Trophoblast cell (in vitro differentiated cells and primary cell): Measurements from ENCODE around the gene ELP4.

ENCODE experiments used
- DNase-seq, 2 donors: peaks; one replicate each; pipeline ENCODE4 v3.0.0-alpha.2; 2016
- H2AFZ ChIP-seq: 2 replicates; pipeline ENCODE4 v1.6.1; 2013; ENCODE audit warnings: low read length, moderate library complexity, mild to moderate bottlenecking; ENCODE audit not compliant: insufficient read depth, poor library complexity
- H2AK5ac ChIP-seq: 2 replicates; pipeline ENCODE4 v1.6.1; 2013; ENCODE audit warnings: mild to moderate bottlenecking, low read length
- H2BK120ac ChIP-seq: 2 replicates; pipeline ENCODE4 v1.6.1; 2013; ENCODE audit warnings: low read length, mild to moderate bottlenecking, moderate library complexity; ENCODE audit not compliant: insufficient read depth, poor library complexity
- H2BK12ac ChIP-seq: 2 replicates; pipeline ENCODE4 v1.6.1; 2013; ENCODE audit warnings: mild to moderate bottlenecking, low read length, moderate library complexity
- H2BK5ac ChIP-seq: 2 replicates; pipeline ENCODE4 v1.6.1; 2013; ENCODE audit warnings: low read length, low read depth, moderate library complexity, mild to moderate bottlenecking; ENCODE audit not compliant: poor library complexity
- H3K14ac ChIP-seq: 2 replicates; pipeline ENCODE4 v1.6.1; 2013; ENCODE audit warnings: mild to moderate bottlenecking, low read length
- H3K18ac ChIP-seq: 2 replicates; pipeline ENCODE4 v1.6.1; 2013; ENCODE audit warnings: mild to moderate bottlenecking, low read length
- H3K23ac ChIP-seq: 2 replicates; pipeline ENCODE4 v1.6.1; 2013; ENCODE audit warnings: low read length
- H3K27ac ChIP-seq: 2 replicates; pipeline ENCODE4 v1.5.1; 2013; ENCODE audit warnings: low read depth, mild to moderate bottlenecking, inconsistent platforms, low read length, moderate library complexity
- H3K27me3 ChIP-seq: 2 replicates; pipeline ENCODE4 v1.6.1; 2013; ENCODE audit warnings: inconsistent platforms, mild to moderate bottlenecking, low read length, moderate library complexity; ENCODE audit not compliant: insufficient read depth
- H3K36me3 ChIP-seq, 2 experiments: 1 replicate in 1 of 2; 2 replicates in 1 of 2; pipeline ENCODE4 v1.6.1; 2013; ENCODE audit warnings: low read length in 2 of 2, mild to moderate bottlenecking in 2 of 2, moderate library complexity in 1 of 2; ENCODE audit not compliant: insufficient read depth in 2 of 2, control insufficient read depth in 1 of 2
- H3K4ac ChIP-seq: 2 replicates; pipeline ENCODE4 v1.6.1; 2013; ENCODE audit warnings: low read depth, mild to moderate bottlenecking, low read length, moderate library complexity
- H3K4me1 ChIP-seq, 2 experiments: 1 replicate in 1 of 2; 2 replicates in 1 of 2; pipeline ENCODE4 v1.6.1; 2013; ENCODE audit warnings: low read length in 2 of 2, mild to moderate bottlenecking in 2 of 2, moderate library complexity in 1 of 2; ENCODE audit not compliant: insufficient read depth in 2 of 2, control insufficient read depth in 1 of 2
- H3K4me2 ChIP-seq: 2 replicates; pipeline ENCODE4 v1.6.1; 2013; ENCODE audit warnings: inconsistent platforms, mild to moderate bottlenecking, low read length, moderate library complexity
- H3K4me3 ChIP-seq: 2 replicates; pipeline ENCODE4 v1.5.1; 2013; ENCODE audit warnings: mild to moderate bottlenecking, low read depth, low read length, inconsistent platforms
- H3K79me1 ChIP-seq: one replicate; pipeline ENCODE4 v1.6.1; 2013; ENCODE audit warnings: low read length
- H3K79me2 ChIP-seq: 2 replicates; pipeline ENCODE4 v1.6.1; 2013; ENCODE audit warnings: low read length, mild to moderate bottlenecking; ENCODE audit not compliant: control insufficient read depth, insufficient read depth, poor library complexity
- H3K9ac ChIP-seq: 2 replicates; pipeline ENCODE4 v1.6.1; 2013; ENCODE audit warnings: mild to moderate bottlenecking, low read length
- H3K9me3 ChIP-seq: 2 replicates; pipeline ENCODE4 v1.6.1; 2013; ENCODE audit warnings: low read depth, mild to moderate bottlenecking, control low read depth, inconsistent platforms, low read length; ENCODE audit not compliant: insufficient read depth
- H4K12ac ChIP-seq: 2 replicates; pipeline ENCODE4 v1.6.1; 2013; ENCODE audit warnings: low read depth, mild to moderate bottlenecking, low read length, moderate library complexity
- H4K8ac ChIP-seq: 2 replicates; pipeline ENCODE4 v1.6.1; 2013; ENCODE audit warnings: low read depth, mild to moderate bottlenecking, low read length, moderate library complexity
- H4K91ac ChIP-seq: one replicate; pipeline ENCODE4 v1.6.1; 2013; ENCODE audit warnings: low read depth, mild to moderate bottlenecking, low read length, moderate library complexity
- WGBS: extraction: QIAGEN DNeasy Blood & Tissue Kit; methylation state at CpG from one replicate; pipeline ENCODE4 v1.1.7; 2013; ENCODE audit warnings: missing lambda C conversion rate; ENCODE audit not compliant: insufficient read length, insufficient coverage; ENCODE audit errors: extremely low coverage; 5-methylcytosine and 5-hydroxymethylcytosine counted together

Gene ELP4

DNA sequence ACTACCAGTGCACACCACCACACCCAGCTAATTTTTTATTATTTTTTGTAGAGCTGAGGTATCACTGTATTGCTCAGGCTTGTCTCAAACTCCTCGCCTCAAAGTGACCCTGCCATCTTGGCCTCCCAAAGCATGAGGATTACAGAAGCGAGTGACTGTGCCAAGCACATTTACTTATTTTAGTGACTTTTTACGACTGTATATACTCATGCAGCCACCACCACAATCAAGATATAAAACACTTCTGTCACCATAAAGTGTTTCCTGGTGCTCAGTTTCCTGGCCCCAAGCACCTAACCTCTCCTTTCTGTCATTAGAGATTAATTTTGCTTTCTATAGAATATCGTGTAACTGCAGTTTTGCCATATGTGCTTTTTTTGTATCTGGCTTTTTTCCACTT lies 25.9 kb downstream of the ELP4 start:
- Histone ChIP-seq H3K4me1 (no peaks in the 10 kb centered on the region), H3K18ac (no peak overlapping the region), H2BK12ac (no peak overlapping the region), H4K12ac (no peak overlapping the region), H3K27me3 (no peaks in the 10 kb centered on the region), H3K23ac (no peak overlapping the region), H3K4me2 (no peak overlapping the region), H3K4me3 (no peak overlapping the region), H2BK5ac (no peak overlapping the region), H3K27ac (no peak overlapping the region), H3K79me2 (no peaks in the 10 kb centered on the region), H3K9ac (no peak overlapping the region), H3K14ac (no peak overlapping the region), H3K4ac (no peak overlapping the region), H4K8ac (no peak overlapping the region), H2AFZ (no peak overlapping the region), H3K36me3 (no peaks in the 10 kb centered on the region), H2AK5ac (no peak overlapping the region), H3K79me1 (no peaks in the 10 kb centered on the region), H2BK120ac (no peak overlapping the region), H3K9me3 (no peaks in the 10 kb centered on the region), H4K91ac (no peak overlapping the region)
- DNase-seq = no peak
- WGBS = no CpG with 5 or more reads among the region's 4 CpGs

DNA sequence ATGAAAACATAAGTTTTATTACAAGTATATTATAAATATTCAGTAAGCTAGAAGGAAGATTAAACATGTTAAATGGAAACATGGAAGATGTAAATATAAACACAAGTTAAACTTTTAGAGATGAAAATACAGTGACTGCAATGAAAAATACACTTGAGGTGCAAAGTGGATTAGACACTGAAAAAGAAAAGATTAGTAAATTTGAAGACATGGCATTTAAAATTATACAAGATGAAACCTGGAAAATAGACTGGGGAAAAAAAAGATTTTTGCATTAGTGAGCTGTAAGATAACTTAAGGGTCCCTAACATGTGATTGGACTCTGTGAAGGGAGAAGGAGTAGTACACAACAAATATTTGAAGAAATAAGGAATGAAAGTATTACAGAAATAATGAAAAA lies 33.3 kb downstream of the ELP4 start:
- no peak overlapping the region for H4K91ac ChIP-seq
- H3K79me2 ChIP-seq = no peaks in the 10 kb centered on the region
- DNase-seq = no peak

DNA sequence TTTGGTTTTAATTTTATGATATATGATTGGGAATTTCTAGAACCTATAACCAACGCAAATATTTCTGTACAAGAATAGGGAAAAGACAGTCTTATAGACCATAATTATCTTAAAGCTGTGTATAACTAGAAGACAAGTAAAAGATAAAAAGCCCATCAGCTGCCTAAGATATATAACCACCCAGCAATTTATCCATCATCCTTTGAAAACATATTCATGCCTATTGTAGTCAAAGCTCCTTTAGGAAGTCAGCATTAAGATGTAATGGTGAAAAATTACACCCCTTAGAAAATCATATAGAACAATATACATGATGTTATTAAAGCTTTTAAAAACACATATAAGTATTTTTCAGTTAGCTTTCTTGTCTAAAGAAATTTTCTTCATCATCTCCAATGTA lies 46.4 kb downstream of the ELP4 start:
- Histone ChIP-seq H3K23ac (no peak overlapping the region), H3K4me1 (no peaks in the 10 kb centered on the region), H3K14ac (no peak overlapping the region), H2BK5ac (no peak overlapping the region), H3K27me3 (no peaks in the 10 kb centered on the region), H3K79me1 (no peaks in the 10 kb centered on the region), H4K8ac (no peak overlapping the region), H3K9ac (no peak overlapping the region), H3K18ac (no peak overlapping the region), H3K4ac (no peak overlapping the region), H2AK5ac (no peak overlapping the region), H2BK12ac (no peak overlapping the region), H3K36me3 (no peaks in the 10 kb centered on the region), H3K79me2 (no peaks in the 10 kb centered on the region), H3K4me3 (no peak overlapping the region), H4K12ac (no peak overlapping the region), H3K27ac (no peak overlapping the region), H3K4me2 (no peak overlapping the region), H3K9me3 (no peaks in the 10 kb centered on the region), H2BK120ac (no peak overlapping the region), H2AFZ (no peak overlapping the region), H4K91ac (no peak overlapping the region)
- no peak for DNase-seq
- WGBS = no CpG with 5 or more reads among the region's 1 CpG

More for the DNA sequence above, 33.3 kb downstream of the ELP4 start:
- Histone ChIP-seq H2AFZ (no peak overlapping the region), H3K23ac (no peak overlapping the region), H2BK12ac (no peak overlapping the region), H2BK5ac (no peak overlapping the region), H3K9me3 (no peaks in the 10 kb centered on the region), H3K27me3 (no peaks in the 10 kb centered on the region), H3K36me3 (no peaks in the 10 kb centered on the region), H3K9ac (no peak overlapping the region), H4K12ac (no peak overlapping the region), H3K4me3 (no peak overlapping the region), H3K14ac (no peak overlapping the region), H2BK120ac (no peak overlapping the region), H3K4me2 (no peak overlapping the region), H2AK5ac (no peak overlapping the region), H4K8ac (no peak overlapping the region), H3K18ac (no peak overlapping the region), H3K27ac (no peak overlapping the region), H3K4ac (no peak overlapping the region), H3K4me1 (no peaks in the 10 kb centered on the region), H3K79me1 (no peaks in the 10 kb centered on the region)

DNA sequence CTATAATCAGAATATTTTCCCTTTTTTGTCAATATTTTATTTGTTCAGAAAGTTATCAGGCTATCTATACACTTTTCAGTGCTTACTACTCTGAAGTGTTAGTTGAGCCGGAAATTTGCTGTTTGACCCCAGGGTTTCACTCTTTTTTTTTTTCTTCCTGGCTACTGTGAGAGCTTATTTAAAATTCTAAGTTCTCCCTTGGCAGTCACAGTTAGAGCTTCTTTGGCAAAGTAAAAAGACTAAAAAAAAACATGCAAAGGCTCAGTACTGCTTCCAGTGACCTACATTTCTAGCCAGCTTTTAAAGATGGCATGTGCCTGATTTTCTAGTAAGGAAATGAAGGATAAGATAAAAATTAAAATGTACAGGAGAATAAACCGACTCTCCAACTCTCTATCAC lies 48.4 kb downstream of the ELP4 start:
- no peak overlapping the region for H2BK5ac ChIP-seq
- no peaks in the 10 kb centered on the region for H3K79me1 ChIP-seq
- H4K91ac ChIP-seq = no peak overlapping the region
- no peak overlapping the region for H3K18ac ChIP-seq
- H3K36me3 ChIP-seq = no peaks in the 10 kb centered on the region
- no peaks in the 10 kb centered on the region for H3K79me2 ChIP-seq
- no peak overlapping the region for H3K4me2 ChIP-seq
- H2AK5ac ChIP-seq = no peak overlapping the region
- H2BK120ac ChIP-seq = no peak overlapping the region
- no peak overlapping the region for H3K4me3 ChIP-seq
- no CpG with 5 or more reads among the region's 2 CpGs for WGBS
- no peak overlapping the region for H3K14ac ChIP-seq
- H4K12ac ChIP-seq = no peak overlapping the region
- H3K4ac ChIP-seq = no peak overlapping the region
- H4K8ac ChIP-seq = no peak overlapping the region
- no peak overlapping the region for H3K23ac ChIP-seq
- no peak for DNase-seq
- H3K27me3 ChIP-seq = no peaks in the 10 kb centered on the region
- H3K4me1 ChIP-seq = no peaks in the 10 kb centered on the region
- H3K9me3 ChIP-seq = no peaks in the 10 kb centered on the region
- no peak overlapping the region for H3K9ac ChIP-seq
- H2BK12ac ChIP-seq = no peak overlapping the region
- H3K27ac ChIP-seq = no peak overlapping the region
- H2AFZ ChIP-seq = no peak overlapping the region
